SIG-M5 treated with dmso at 0.1 percent for 504 hours (cell line): ENCODE measurements around the gene RRP1.
"Not testable (repeated sequence)": the region's sequence is repeated elsewhere in the genome, so short reads cannot be mapped to it uniquely, and the experiment has no call there.

Experiments
- DNase-seq: peaks from one replicate; lab custom pipeline; 2025; ENCODE audit not compliant: unreplicated experiment; lab: John Stamatoyannopoulos, UW

Gene RRP1

GRCh38 chr21:43816611-43817071 is 27.3 kb downstream of the RRP1 start:
- no peak for DNase-seq

- DNase-seq, result no peak
Observed at GRCh38 chr21:43817157-43818086, 28.0 kb downstream of the RRP1 start.

GRCh38 chr21:43818685-43819084 is 29.3 kb downstream of the RRP1 start:
- peak; percentile 92 for DNase-seq

- DNase-seq, result no peak
Observed at GRCh38 chr21:43819511-43820405, 30.4 kb downstream of the RRP1 start.

GRCh38 chr21:43820466-43820865 is 31.1 kb downstream of the RRP1 start:
- DNase-seq, result no peak

DNA sequence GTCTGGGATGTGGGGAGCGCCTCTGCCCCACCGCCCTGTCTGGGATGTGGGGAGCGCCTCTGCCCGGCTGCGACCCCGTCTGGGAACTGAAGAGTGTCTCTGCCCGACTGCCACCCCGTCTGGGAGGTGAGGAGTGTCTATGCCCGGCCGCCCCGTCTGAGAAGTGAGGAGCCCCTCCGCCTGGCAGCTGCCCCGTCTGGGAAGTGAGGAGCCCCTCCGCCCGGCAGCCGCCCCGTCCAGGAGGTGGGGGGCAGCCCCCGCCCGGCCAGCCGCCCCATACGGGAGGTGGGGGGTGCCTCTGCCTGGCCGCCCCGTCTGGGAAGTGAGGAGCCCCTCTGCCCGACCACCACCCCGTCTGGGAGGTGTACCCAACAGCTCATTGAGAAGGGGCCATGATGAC is 32.8 kb downstream of the RRP1 start:
- not testable (repeated sequence) for DNase-seq

DNA sequence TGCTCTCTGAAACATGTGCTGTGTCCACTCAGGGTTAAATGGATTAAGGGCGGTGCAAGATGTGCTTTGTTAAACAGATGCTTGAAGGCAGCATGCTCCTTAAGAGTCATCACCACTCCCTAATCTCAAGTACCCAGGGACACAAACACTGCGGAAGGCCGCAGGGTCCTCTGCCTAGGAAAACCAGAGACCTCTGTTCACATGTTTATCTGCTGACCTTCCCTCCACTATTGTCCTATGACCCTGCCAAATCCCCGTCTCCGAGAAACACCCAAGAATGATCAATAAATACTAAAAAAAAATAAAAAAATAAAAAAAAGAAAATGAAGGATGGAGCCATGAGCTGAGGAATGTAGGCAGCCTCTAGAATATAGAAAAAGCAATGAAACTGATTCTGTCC is 33.4 kb downstream of the RRP1 start:
- DNase-seq, result not testable (repeated sequence)

GRCh38 chr21:43824333-43825241 is 35.2 kb downstream of the RRP1 start:
- no peak for DNase-seq

DNA sequence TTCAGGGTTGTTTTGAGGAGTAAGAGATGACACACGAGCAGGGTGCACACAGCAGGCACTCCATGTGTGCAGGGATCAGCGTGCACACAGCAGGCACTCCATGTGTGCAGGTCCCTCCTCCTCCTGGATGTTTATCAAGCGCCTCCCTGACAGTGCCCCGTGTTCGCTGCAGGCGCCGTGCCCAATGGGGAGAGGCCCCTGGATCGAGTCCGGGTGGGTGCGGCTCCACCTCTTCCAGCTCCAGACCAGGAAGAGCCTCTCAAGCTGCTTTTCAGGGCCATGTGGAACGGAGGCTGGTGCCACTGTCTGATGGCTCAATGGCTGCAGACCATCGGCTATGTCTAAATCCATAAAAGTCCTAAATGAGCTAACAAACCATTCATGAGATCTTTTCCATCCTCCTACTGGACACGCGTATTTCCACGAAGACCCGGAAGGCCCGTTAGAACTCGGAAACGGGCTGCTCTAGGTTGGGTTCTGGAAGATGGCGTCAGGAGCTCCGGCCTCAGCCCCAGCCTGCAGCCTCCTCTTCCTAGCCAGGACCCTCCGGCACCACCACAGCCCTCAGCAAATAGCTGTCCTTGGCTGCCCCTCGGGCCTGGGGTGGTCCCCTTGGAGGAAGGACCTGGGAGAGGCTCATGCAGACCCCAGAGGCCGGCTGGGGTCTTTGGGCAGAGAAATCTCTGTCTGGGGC is 36.0 kb downstream of the RRP1 start:
- no peak for DNase-seq

DNA sequence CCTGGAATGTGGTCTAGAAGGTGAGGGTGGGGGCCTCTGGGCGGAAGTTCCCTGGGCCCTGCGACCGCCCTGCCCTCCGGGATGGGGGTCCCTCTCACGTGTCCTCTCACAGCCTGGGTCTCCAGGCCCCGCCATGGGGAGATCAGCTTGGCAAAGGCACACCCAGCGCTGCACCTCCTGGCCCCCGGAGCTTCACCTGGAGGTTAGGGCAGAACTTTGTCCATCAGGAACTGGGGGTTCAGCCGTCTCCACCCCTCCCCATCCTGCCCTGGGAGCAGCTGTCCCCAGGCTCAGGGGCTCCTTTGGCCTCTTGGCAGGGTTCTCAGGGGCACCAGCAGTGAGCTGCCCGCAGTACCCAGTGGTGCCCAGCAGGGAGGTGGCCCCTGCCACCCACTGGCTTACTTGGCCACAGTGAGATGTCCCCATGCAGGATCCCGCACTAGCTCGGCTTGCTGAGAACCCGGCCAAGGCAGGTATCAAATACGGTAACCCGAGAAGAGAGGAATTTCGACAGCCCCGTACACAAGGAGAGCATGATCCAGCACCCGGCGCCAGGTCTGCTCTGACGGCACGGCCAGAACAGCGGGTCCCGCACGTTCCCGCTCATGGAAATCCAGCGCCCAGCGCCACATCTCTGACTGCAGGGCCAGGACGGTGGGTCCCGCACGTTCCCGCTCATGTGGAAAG is 36.7 kb downstream of the RRP1 start:
- DNase-seq, result no peak

DNA sequence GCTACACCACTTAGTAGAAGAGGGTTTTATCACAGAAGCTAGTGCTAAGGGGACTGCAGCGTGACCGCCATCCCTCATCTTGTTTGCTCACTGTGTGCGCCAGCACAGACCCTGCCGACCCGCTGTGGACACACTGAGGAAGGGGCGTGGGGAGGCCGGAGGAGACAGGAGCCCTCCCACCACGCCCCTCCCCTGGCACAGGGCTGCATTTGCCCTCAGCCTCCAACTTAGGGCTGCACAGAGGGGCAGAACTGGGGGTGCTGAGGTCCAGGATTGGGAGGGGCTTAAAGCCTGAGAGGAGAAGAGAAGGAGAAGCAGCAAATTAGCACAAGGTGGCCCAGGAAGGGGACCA is 37.2 kb downstream of the RRP1 start:
- no peak for DNase-seq

GRCh38 chr21:43827015-43827611 is 37.7 kb downstream of the RRP1 start:
- DNase-seq, result no peak

- DNase-seq, result no peak
Observed at GRCh38 chr21:43829161-43829560, 39.8 kb downstream of the RRP1 start.

GRCh38 chr21:43829575-43830119 is 40.3 kb downstream of the RRP1 start:
- DNase-seq, result peak; percentile 25

- DNase-seq, result no peak
Observed at GRCh38 chr21:43832158-43832550, 42.8 kb downstream of the RRP1 start.

DNA sequence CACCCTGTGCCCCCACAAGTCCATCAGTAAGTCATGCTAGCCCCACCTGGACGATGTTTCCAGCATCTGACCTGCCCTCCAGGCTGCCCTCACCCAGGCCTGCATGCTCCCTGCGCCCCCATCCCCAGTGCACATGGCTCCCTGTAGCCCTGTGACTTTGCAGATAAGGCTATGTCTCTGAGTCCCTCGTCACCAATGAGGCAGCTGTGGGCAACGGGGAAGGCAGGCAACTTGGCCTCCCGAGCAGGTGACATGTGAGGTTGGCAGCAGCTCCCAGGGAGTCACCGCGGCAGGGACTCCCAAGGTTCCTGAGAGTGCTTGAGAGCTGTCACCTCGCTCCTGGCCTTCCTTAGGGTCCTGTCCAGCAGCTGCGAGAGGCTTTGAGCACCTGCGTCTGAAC is 43.3 kb downstream of the RRP1 start:
- no peak for DNase-seq

DNA sequence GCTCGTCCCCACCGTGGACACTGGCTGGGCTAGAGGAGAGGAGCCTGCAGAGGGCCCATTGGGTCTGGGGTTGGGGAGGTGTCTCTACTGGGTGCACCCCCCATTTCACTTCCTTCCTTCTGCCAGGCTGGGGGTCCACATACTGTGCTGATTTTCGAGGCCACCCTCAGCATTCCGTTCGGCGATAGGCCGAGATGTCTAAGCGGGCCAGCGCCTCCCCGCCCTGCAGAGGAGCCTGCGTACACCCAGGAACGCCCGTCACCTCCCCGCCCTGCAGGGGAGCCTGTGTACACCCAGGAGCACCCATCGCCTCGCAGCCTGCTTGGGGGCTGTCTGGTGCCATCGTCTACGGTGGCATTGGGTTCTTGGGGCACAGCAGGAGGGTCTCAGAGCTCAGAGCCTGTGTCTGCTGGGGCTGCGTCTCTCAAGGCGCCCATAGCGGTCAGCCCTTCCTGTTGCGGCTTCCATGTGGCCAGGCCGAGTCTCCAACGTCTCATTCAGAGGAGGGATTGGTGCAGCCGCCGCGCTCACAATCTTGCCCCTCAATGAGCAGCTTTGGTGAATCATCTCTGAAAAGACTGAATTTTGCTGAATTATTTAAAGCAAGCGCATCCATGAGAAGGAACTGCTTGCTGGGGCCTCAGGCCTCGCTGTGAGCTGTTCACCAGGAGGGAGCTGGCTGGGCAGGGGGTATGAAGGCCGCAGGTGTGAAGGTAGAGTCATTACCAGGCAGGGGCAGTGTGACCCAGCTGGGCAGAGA is 44.9 kb downstream of the RRP1 start:
- DNase-seq, result no peak

GRCh38 chr21:43835050-43835449 is 45.7 kb downstream of the RRP1 start:
- no peak for DNase-seq
